H9 (cell line): ENCODE measurements around the gene GRID2. TPM values are rescaled to one million over a fixed set of nuclear protein-coding genes. Genes with fewer than 3 reads are reported as not detected.

Experiments
- DNase-seq: peaks from one replicate; pipeline ENCODE4 v3.0.0-alpha.2; 2017
- H2AFZ ChIP-seq: one replicate; pipeline ENCODE4 v1.6.1; 2013; ENCODE audit warnings: mild to moderate bottlenecking, low read length, control low read depth, moderate library complexity
- H2AK5ac ChIP-seq: 2 replicates; pipeline ENCODE4 v1.6.1; 2013; ENCODE audit warnings: low read length, control low read depth, mixed read lengths; ENCODE audit not compliant: insufficient read length
- H2BK120ac ChIP-seq: one replicate; pipeline ENCODE4 v1.6.1; 2013; ENCODE audit warnings: low read depth, mild to moderate bottlenecking, low read length, control low read depth, inconsistent platforms; ENCODE audit not compliant: poor library complexity, severe bottlenecking
- H2BK12ac ChIP-seq: 2 replicates; pipeline ENCODE4 v1.6.1; 2013; ENCODE audit warnings: low read length, control low read depth, mixed read lengths, low read depth; ENCODE audit not compliant: insufficient read length
- H2BK15ac ChIP-seq: 2 replicates; pipeline ENCODE4 v1.6.1; 2013; ENCODE audit warnings: low read depth, low read length, control low read depth
- H2BK20ac ChIP-seq: one replicate; pipeline ENCODE4 v1.6.1; 2013; ENCODE audit warnings: low read depth, mild to moderate bottlenecking, low read length, control low read depth, inconsistent platforms; ENCODE audit not compliant: poor library complexity, severe bottlenecking
- H2BK5ac ChIP-seq: 2 replicates; pipeline ENCODE4 v1.6.1; 2013; ENCODE audit warnings: low read length, control low read depth, mixed read lengths; ENCODE audit not compliant: insufficient read length
- H3K14ac ChIP-seq: 2 replicates; pipeline ENCODE4 v1.6.1; 2013; ENCODE audit warnings: low read length, control low read depth; ENCODE audit not compliant: insufficient read depth
- H3K18ac ChIP-seq: 2 replicates; pipeline ENCODE4 v1.6.1; 2013; ENCODE audit warnings: low read depth, mild to moderate bottlenecking, mixed read lengths, low read length, control low read depth; ENCODE audit not compliant: insufficient read length
- H3K23ac ChIP-seq: 2 replicates; pipeline ENCODE4 v1.6.1; 2013; ENCODE audit warnings: low read length, control low read depth, mixed read lengths, low read depth; ENCODE audit not compliant: insufficient read length
- H3K23me2 ChIP-seq: 2 replicates; pipeline ENCODE4 v1.6.1; 2013; ENCODE audit warnings: low read depth, mild to moderate bottlenecking, mixed read lengths, low read length, control low read depth; ENCODE audit not compliant: insufficient read length, poor library complexity, severe bottlenecking
- H3K27ac ChIP-seq: 2 replicates; pipeline ENCODE4 v1.5.1; 2013; ENCODE audit warnings: low read length, control low read depth, mixed read lengths, low read depth; ENCODE audit not compliant: insufficient read length
- H3K27me3 ChIP-seq: 2 replicates; pipeline ENCODE4 v1.6.1; 2013; ENCODE audit warnings: low read length, control low read depth, inconsistent platforms; ENCODE audit not compliant: insufficient read depth
- H3K4ac ChIP-seq: 2 replicates; pipeline ENCODE4 v1.6.1; 2013; ENCODE audit warnings: low read depth, mild to moderate bottlenecking, control low read depth, inconsistent platforms, low read length, moderate library complexity
- H3K4me1 ChIP-seq: 2 replicates; pipeline ENCODE4 v1.6.1; 2013; ENCODE audit warnings: low read length, control low read depth, inconsistent platforms; ENCODE audit not compliant: insufficient read depth
- H3K4me2 ChIP-seq: 2 replicates; pipeline ENCODE4 v1.6.1; 2013; ENCODE audit warnings: low read length, control low read depth, mixed read lengths; ENCODE audit not compliant: insufficient read length, insufficient read depth
- H3K56ac ChIP-seq: 2 replicates; pipeline ENCODE4 v1.6.1; 2013; ENCODE audit warnings: low read depth, mild to moderate bottlenecking, mixed read lengths, low read length, control low read depth; ENCODE audit not compliant: insufficient read length
- H3K79me1 ChIP-seq: 2 replicates; pipeline ENCODE4 v1.6.1; 2013; ENCODE audit warnings: low read depth, mild to moderate bottlenecking, moderate library complexity, low read length, control low read depth, inconsistent platforms; ENCODE audit not compliant: insufficient read depth, poor library complexity, severe bottlenecking
- H3K79me2 ChIP-seq: 2 replicates; pipeline ENCODE4 v1.6.1; 2013; ENCODE audit warnings: low read length, control low read depth, inconsistent platforms; ENCODE audit not compliant: insufficient read depth
- H3K9ac ChIP-seq: 2 replicates; pipeline ENCODE4 v1.6.1; 2013; ENCODE audit warnings: low read length, control low read depth, mixed read lengths; ENCODE audit not compliant: insufficient read length; ENCODE audit errors: extremely low read depth
- H3K9me3 ChIP-seq: one replicate; pipeline ENCODE4 v1.6.1; 2013; ENCODE audit warnings: low read depth, low read length, inconsistent platforms; ENCODE audit not compliant: control insufficient read depth
- H3T11ph ChIP-seq: one replicate; pipeline ENCODE4 v1.6.1; 2013; ENCODE audit warnings: mild to moderate bottlenecking, low read length, control low read depth, inconsistent platforms
- H4K20me1 ChIP-seq: one replicate; pipeline ENCODE4 v1.6.1; 2013; ENCODE audit not compliant: control insufficient read depth, insufficient read length, insufficient read depth
- H4K5ac ChIP-seq: 2 replicates; pipeline ENCODE4 v1.6.1; 2013; ENCODE audit warnings: low read depth, mild to moderate bottlenecking, mixed read lengths, low read length, control low read depth; ENCODE audit not compliant: insufficient read length
- H4K8ac ChIP-seq: replicated peaks from 2 replicates; pipeline ENCODE4 v1.6.1; 2013; ENCODE audit warnings: low read length, control low read depth, mixed read lengths, low read depth; ENCODE audit not compliant: insufficient read length
- H4K91ac ChIP-seq: 2 replicates; pipeline ENCODE4 v1.6.1; 2013; ENCODE audit warnings: low read depth, mild to moderate bottlenecking, moderate library complexity, mixed read lengths, low read length, control low read depth; ENCODE audit not compliant: insufficient read length
- H3K27ac Mint-ChIP-seq, 3 experiments: 2 replicates in 2 of 3; 3 replicates in 1 of 3; pipeline ENCODE4 v1.8.0; 2020 to 2021; ENCODE audit warnings: mixed read lengths in 3 of 3, mild to moderate bottlenecking in 1 of 3, moderate library complexity in 1 of 3
- H3K27me3 Mint-ChIP-seq: 2 replicates; pipeline ENCODE4 v1.8.0; 2021; ENCODE audit warnings: low read depth, mild to moderate bottlenecking, moderate library complexity, mixed read lengths
- H3K36me3 Mint-ChIP-seq, 3 experiments: 2 replicates in 2 of 3; 3 replicates in 1 of 3; pipeline ENCODE4 v1.8.0; 2020 to 2021; ENCODE audit warnings: low read depth in 3 of 3, mixed read lengths in 3 of 3; ENCODE audit not compliant: insufficient read depth in 1 of 3
- H3K4me1 Mint-ChIP-seq, 2 experiments: 2 replicates each; pipeline ENCODE4 v1.8.0; 2020; ENCODE audit warnings: mixed read lengths in 2 of 2
- H3K4me3 Mint-ChIP-seq, 2 experiments: 2 replicates in 1 of 2; 3 replicates in 1 of 2; pipeline ENCODE4 v1.8.0; 2020 to 2021; ENCODE audit warnings: mild to moderate bottlenecking in 2 of 2, mixed read lengths in 2 of 2, moderate library complexity in 1 of 2
- H3K9me3 Mint-ChIP-seq, 2 experiments: 2 replicates in 1 of 2; 3 replicates in 1 of 2; pipeline ENCODE4 v1.8.0; 2020; ENCODE audit warnings: mild to moderate bottlenecking in 2 of 2, mixed read lengths in 2 of 2, moderate library complexity in 1 of 2
- CTCF ChIP-seq: fragments of 200-600 bp; sonication (generic); conservative IDR thresholded peaks from 3 replicates; pipeline ENCODE4 v1.8.0; 2021; ENCODE audit warnings: antibody characterized with exemption, mild to moderate bottlenecking
- WGBS: extraction: QIAGEN DNeasy Blood & Tissue Kit; methylation state at CpG from one replicate; pipeline ENCODE4 v1.1.7; 2013; ENCODE audit warnings: missing lambda C conversion rate, low lambda C conversion rate, mixed read lengths; ENCODE audit not compliant: insufficient read length; ENCODE audit errors: extremely low coverage; 5-methylcytosine and 5-hydroxymethylcytosine counted together
- total RNA-seq: library from RNA; stranded (reverse); gene quantifications from 2 replicates; pipeline ENCODE4 v1.2.1, GENCODE V29; 2021

Gene GRID2
- total RNA-seq, 1 experiment from 2014 or later = 21.8 TPM

DNA sequence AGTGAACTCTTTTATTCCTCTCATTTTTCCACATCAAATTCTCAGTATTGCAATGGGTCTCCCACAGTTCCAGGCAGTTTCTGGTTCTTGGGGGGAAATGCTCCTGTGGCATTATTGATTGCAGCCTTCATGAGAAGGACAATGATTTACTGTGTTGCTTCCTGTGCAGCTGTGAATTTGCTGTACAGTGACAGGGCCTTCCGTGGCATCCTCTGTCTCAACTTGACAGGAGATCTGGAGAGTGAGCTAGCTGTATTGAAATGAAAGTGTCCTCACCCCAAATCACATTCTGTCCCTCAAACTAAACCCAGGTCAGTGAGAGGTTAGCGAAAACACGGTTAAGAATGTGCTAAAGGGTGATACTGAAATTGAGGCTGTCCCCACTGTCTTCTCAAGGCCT is 1447.6 kb downstream of the GRID2 start:
- no peak overlapping the region for H2BK20ac ChIP-seq
- no peaks in the 10 kb centered on the region for H3K9me3 ChIP-seq
- DNase-seq = no peak
- no peaks in the 10 kb centered on the region for H3K79me1 ChIP-seq
- Mint-ChIP-seq H3K4me3 (no peak overlapping the region), H3K9me3 (no peaks in the 10 kb centered on the region), H3K27ac (0 out of 7 replicates have a peak overlapping the region, but pooled peaks of 1 of the 3 experiments have one; percentile 21), H3K36me3 (no peaks in the 10 kb centered on the region), H3K27me3 (no peaks in the 10 kb centered on the region; the same call in 1 of the 2 replicates), H3K4me1 (peaks cover 15 to 17% of the 10 kb centered on the region in 2 experiments)
- no peak overlapping the region for H2AFZ ChIP-seq
- peaks cover 4% of the 10 kb centered on the region; the same call in 1 of the 2 replicates for H3K4me1 ChIP-seq
- H2AK5ac ChIP-seq = no peak overlapping the region
- no peak overlapping the region for H3K27ac ChIP-seq
- no peak overlapping the region for H2BK12ac ChIP-seq
- H3K23me2 ChIP-seq = no peaks in the 10 kb centered on the region
- H3K4me2 ChIP-seq = no peak overlapping the region
- H2BK15ac ChIP-seq = no peak overlapping the region
- no peak overlapping the region for H3K56ac ChIP-seq
- H3K14ac ChIP-seq = no peak overlapping the region
- no peak overlapping the region for H3K18ac ChIP-seq
- H4K91ac ChIP-seq = no peak overlapping the region
- H3K4ac ChIP-seq = no peak overlapping the region
- H3K9ac ChIP-seq = no peak overlapping the region
- no peaks in the 10 kb centered on the region for H3K79me2 ChIP-seq
- no peak overlapping the region for H4K5ac ChIP-seq
- no peak overlapping the region for H3T11ph ChIP-seq
- H3K27me3 ChIP-seq = no peaks in the 10 kb centered on the region
- H2BK120ac ChIP-seq = no peak overlapping the region
- H4K8ac ChIP-seq = no peak overlapping the region
- no peak overlapping the region for H2BK5ac ChIP-seq
- no peaks in the 10 kb centered on the region for H4K20me1 ChIP-seq
- WGBS = no CpG with 5 or more reads among the region's 3 CpGs
- TF ChIP-seq CTCF = no peak
- H3K23ac ChIP-seq = no peak overlapping the region
